Measurements from ENCODE around the gene ADRA2B.

DNA sequence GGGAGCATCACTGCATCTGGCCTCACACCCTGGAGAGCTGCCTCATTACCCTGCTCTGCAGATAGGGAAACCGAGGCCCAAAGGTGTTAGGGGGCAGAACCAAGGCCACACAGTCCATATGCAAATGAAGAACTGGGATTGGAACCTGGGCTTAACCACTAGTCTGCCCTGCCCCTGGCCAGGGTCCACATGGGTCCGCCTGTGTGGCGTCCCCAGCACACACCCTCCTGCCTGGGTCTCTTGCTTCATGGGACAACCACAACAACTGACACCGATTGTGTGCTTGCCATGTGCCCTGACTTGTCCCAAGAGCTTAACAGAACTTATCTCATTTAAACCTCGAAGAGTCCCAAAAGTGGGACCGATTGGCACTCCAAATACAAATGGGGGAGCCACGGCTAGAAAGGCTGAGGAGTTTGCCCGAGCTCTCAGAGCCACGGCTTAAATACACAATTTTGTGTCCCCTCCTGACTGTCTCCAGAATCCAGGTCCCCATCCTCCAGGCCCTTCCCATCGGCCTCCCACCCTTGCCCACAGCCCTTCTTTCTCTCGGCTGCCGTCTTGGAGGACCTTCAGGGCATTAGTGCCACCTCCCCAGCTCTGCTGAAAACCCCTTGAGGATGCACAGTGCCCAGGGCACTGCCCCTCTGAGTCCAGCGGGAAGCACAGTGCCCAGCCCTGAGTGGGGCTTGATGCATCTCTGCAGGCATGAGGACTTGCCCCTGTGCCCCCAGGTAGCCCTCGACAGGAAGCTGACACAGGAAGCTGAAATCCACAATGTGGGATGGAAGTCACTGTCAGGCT lies 34.6 kb upstream of the ADRA2B start:
- TF ChIP-seq, protein P1, sequence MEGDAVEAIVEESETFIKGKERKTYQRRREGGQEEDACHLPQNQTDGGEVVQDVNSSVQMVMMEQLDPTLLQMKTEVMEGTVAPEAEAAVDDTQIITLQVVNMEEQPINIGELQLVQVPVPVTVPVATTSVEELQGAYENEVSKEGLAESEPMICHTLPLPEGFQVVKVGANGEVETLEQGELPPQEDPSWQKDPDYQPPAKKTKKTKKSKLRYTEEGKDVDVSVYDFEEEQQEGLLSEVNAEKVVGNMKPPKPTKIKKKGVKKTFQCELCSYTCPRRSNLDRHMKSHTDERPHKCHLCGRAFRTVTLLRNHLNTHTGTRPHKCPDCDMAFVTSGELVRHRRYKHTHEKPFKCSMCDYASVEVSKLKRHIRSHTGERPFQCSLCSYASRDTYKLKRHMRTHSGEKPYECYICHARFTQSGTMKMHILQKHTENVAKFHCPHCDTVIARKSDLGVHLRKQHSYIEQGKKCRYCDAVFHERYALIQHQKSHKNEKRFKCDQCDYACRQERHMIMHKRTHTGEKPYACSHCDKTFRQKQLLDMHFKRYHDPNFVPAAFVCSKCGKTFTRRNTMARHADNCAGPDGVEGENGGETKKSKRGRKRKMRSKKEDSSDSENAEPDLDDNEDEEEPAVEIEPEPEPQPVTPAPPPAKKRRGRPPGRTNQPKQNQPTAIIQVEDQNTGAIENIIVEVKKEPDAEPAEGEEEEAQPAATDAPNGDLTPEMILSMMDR (IDR thresholded peaks at IDR 0.05), result no peak
- no peak for TF ChIP-seq POLR2A (IDR thresholded peaks at IDR 0.05)
